Activated CD8-positive, alpha-beta memory T cell treated with anti-CD3 and anti-CD28 coated beads for 1 hour (primary cell): ENCODE data around the gene KCTD14.
"Not testable (repeated sequence)": the region's sequence is repeated elsewhere in the genome, so short reads cannot be mapped to it uniquely, and the experiment has no call there.

Experiments used
- DNase-seq, 2 donors: peaks; one replicate each; pipeline ENCODE4 v3.0.0-alpha.2; 2020; ENCODE audit warnings: low read depth in 1 of 2; ENCODE audit errors: extremely low read depth in 1 of 2

Gene KCTD14

GRCh38 chr11:78027759-78028158, 4.7 kb upstream of the KCTD14 start:
- DNase-seq = no peak

- no peak for DNase-seq
Measured at GRCh38 chr11:78025378-78025777, 2.3 kb upstream of the KCTD14 start.

- DNase-seq = no peak
Measured at GRCh38 chr11:78023426-78023825, 350 bp upstream of the KCTD14 start.

- no peak for DNase-seq
Measured at GRCh38 chr11:78021611-78022010, 1.5 kb downstream of the KCTD14 start.

GRCh38 chr11:78020246-78020645, 2.8 kb downstream of the KCTD14 start:
- no peak for DNase-seq

GRCh38 chr11:78019808-78020207, 3.3 kb downstream of the KCTD14 start:
- DNase-seq = no peak

- DNase-seq = no peak
Measured at GRCh38 chr11:78015878-78016277, 7.2 kb downstream of the KCTD14 start.

- not testable (repeated sequence) for DNase-seq
Measured at GRCh38 chr11:78014937-78015520, 8.0 kb downstream of the KCTD14 start.

GRCh38 chr11:78011301-78011700, 11.8 kb downstream of the KCTD14 start:
- DNase-seq = no peak

GRCh38 chr11:78010755-78011154, 12.3 kb downstream of the KCTD14 start:
- no peak for DNase-seq

- DNase-seq = no peak
Measured at GRCh38 chr11:78010304-78010703, 12.8 kb downstream of the KCTD14 start.

GRCh38 chr11:78009062-78009461, 14.0 kb downstream of the KCTD14 start:
- no peak for DNase-seq

- peak in 1 of 2 donors; percentile 2 for DNase-seq
Measured at GRCh38 chr11:78000193-78000592, 22.9 kb downstream of the KCTD14 start.

- DNase-seq = no peak
Measured at GRCh38 chr11:77999446-78000030, 23.5 kb downstream of the KCTD14 start.

- peak; percentile 93 to 94 for DNase-seq
Measured at GRCh38 chr11:77994434-77995362, 28.4 kb downstream of the KCTD14 start, which contains the start of gene INTS4. Gene INTS4, minus strand, starts transcription at chr11:77994668. Its CDS starts 25 bp downstream, at chr11:77994643.

GRCh38 chr11:77993902-77994301, 29.2 kb downstream of the KCTD14 start:
- no peak for DNase-seq

- DNase-seq = no peak
Measured at GRCh38 chr11:77990981-77991380, 32.1 kb downstream of the KCTD14 start.

GRCh38 chr11:77986456-77986855, 36.6 kb downstream of the KCTD14 start:
- not testable (repeated sequence) for DNase-seq

- DNase-seq = no peak
Measured at GRCh38 chr11:77981346-77981947, 41.6 kb downstream of the KCTD14 start.

GRCh38 chr11:77968337-77968736, 54.7 kb downstream of the KCTD14 start:
- no peak for DNase-seq

- no peak for DNase-seq
Measured at GRCh38 chr11:77967753-77968152, 55.3 kb downstream of the KCTD14 start.
